SK-N-SH treated with all-trans-retinoic acid at 6 μM for 48 hours (cell line): Measurements from ENCODE around the gene C4orf36.

ENCODE experiments used
- ATAC-seq: fragments of 200-7000 bp; cut with Tn5 transposase; 3 replicates; pipeline ENCODE4 v1.9.1; 2020; ENCODE audit warnings: mild to moderate bottlenecking, moderate library complexity
- ARNTL ChIP-seq: fragments of 450-650 bp; formaldehyde crosslinking; IDR thresholded peaks from 2 replicates; pipeline ENCODE4 v1.5.0; 2020; ENCODE audit warnings: low read depth, mild to moderate bottlenecking, moderate library complexity, borderline replicate concordance
- BACH2 ChIP-seq: fragments of 250-450 bp; sonication (Bioruptor Pico); IDR thresholded peaks from 2 replicates; pipeline ENCODE4 v1.9.0; 2021; ENCODE audit warnings: mild to moderate bottlenecking, borderline replicate concordance
- CSDC2 ChIP-seq: fragments of 250-450 bp; sonication (Bioruptor Pico); IDR thresholded peaks from 2 replicates; pipeline ENCODE4 v1.5.0; 2020; ENCODE audit warnings: mild to moderate bottlenecking, moderate library complexity
- ESRRG ChIP-seq: fragments of 250-450 bp; sonication (Bioruptor Pico); IDR thresholded peaks from 2 replicates; pipeline ENCODE4 v1.6.1; 2021; ENCODE audit warnings: mild to moderate bottlenecking
- GLIS3 ChIP-seq: fragments of 250-450 bp; sonication (Bioruptor Pico); IDR thresholded peaks from 2 replicates; pipeline ENCODE4 v1.5.0; 2020; ENCODE audit warnings: mild to moderate bottlenecking, moderate library complexity
- ISL1 ChIP-seq: fragments of 250-450 bp; sonication (Bioruptor Pico); IDR thresholded peaks from 2 replicates; pipeline ENCODE4 v2.1.2; 2022; ENCODE audit warnings: mild to moderate bottlenecking, moderate library complexity
- POU6F1 ChIP-seq: fragments of 250-450 bp; sonication (Bioruptor Pico); IDR thresholded peaks from 2 replicates; pipeline ENCODE4 v1.8.0; 2021; ENCODE audit warnings: low read depth, mild to moderate bottlenecking, moderate library complexity, borderline replicate concordance
- PPARA ChIP-seq: fragments of 250-450 bp; sonication (Bioruptor Pico); IDR thresholded peaks from 2 replicates; pipeline ENCODE4 v1.5.0; 2020; ENCODE audit warnings: mild to moderate bottlenecking, borderline replicate concordance
- RARB ChIP-seq: fragments of 250-450 bp; sonication (Bioruptor Pico); IDR thresholded peaks from 2 replicates; pipeline ENCODE4 v1.8.0; 2021; ENCODE audit warnings: mild to moderate bottlenecking, moderate library complexity
- SNAI2 ChIP-seq: fragments of 250-450 bp; sonication (Bioruptor Pico); IDR thresholded peaks from 2 replicates; pipeline ENCODE4 v1.5.0; 2020; ENCODE audit warnings: mild to moderate bottlenecking, moderate library complexity
- TCF4 ChIP-seq: fragments of 250-450 bp; sonication (Bioruptor Pico); IDR thresholded peaks from 2 replicates; pipeline ENCODE4 v1.8.0; 2021; ENCODE audit warnings: mild to moderate bottlenecking, moderate library complexity, borderline replicate concordance
- TOX ChIP-seq: fragments of 250-450 bp; sonication (Bioruptor Pico); IDR thresholded peaks from 2 replicates; pipeline ENCODE4 v1.8.0; 2021; ENCODE audit warnings: mild to moderate bottlenecking, moderate library complexity, borderline replicate concordance
- TSHZ2 ChIP-seq: fragments of 250-450 bp; sonication (Bioruptor Pico); IDR thresholded peaks from 2 replicates; pipeline ENCODE4 v1.5.0; 2020; ENCODE audit warnings: mild to moderate bottlenecking, moderate library complexity
- ZFP3 ChIP-seq: fragments of 250-450 bp; sonication (Bioruptor Pico); IDR thresholded peaks from 2 replicates; pipeline ENCODE4 v1.5.0; 2020; ENCODE audit warnings: mild to moderate bottlenecking, moderate library complexity
- ZFP30 ChIP-seq: fragments of 450-650 bp; formaldehyde crosslinking; IDR thresholded peaks from 2 replicates; pipeline ENCODE4 v1.5.0; 2022; ENCODE audit warnings: mild to moderate bottlenecking, moderate library complexity
- ZNF565 ChIP-seq: fragments of 450-650 bp; formaldehyde crosslinking; conservative IDR thresholded peaks from 2 replicates; pipeline ENCODE4 v1.5.0; 2020; ENCODE audit warnings: low read depth, mild to moderate bottlenecking, moderate library complexity
- ZNF70 ChIP-seq: fragments of 450-650 bp; formaldehyde crosslinking; IDR thresholded peaks from 2 replicates; pipeline ENCODE4 v1.5.0; 2020; ENCODE audit warnings: mild to moderate bottlenecking, moderate library complexity
- ZNF8 ChIP-seq: fragments of 450-650 bp; formaldehyde crosslinking; IDR thresholded peaks from 2 replicates; pipeline ENCODE4 v1.5.0; 2020; ENCODE audit warnings: mild to moderate bottlenecking, moderate library complexity
- TF ChIP-seq, protein P1 (sequence below): fragments of 250-450 bp; sonication (Bioruptor Pico); IDR thresholded peaks from 2 replicates; pipeline ENCODE4 v1.5.1; 2021; ENCODE audit warnings: mild to moderate bottlenecking, moderate library complexity

The C4orf36 gene

DNA sequence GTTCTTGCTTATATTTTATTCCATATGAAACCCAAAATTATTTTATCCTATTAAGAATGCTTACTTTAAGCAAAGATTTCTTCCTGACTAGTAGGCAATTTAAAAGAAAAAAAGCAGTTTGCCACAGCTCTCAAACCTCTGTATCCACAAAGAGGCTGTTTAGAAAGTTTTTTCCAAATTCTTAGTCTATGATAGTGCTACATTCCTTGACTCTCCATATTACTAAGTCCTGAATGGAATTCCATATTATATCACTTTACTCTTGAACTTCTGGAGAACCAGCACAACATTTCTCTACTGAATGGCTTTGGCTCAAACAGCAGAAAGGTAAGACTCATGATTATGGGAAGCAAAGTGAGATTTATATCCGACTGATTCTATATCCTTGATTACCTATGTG, 51.4 kb downstream of the C4orf36 start:
- TF ChIP-seq ZNF8 (CRISPR knock-in tag) (no peak), ARNTL (CRISPR knock-in tag) (no peak), CSDC2 (CRISPR knock-in tag) (no peak), POU6F1 (CRISPR knock-in tag) (no peak), BACH2 (no peak), SNAI2 (no peak), PPARA (no peak), ZFP3 (no peak), TOX (no peak), RARB (CRISPR knock-in tag) (no peak), ISL1 (CRISPR knock-in tag) (no peak), ZNF565 (CRISPR knock-in tag) (no peak), TCF4 (CRISPR knock-in tag) (no peak), ZNF70 (no peak)
- TF ChIP-seq, protein P1, sequence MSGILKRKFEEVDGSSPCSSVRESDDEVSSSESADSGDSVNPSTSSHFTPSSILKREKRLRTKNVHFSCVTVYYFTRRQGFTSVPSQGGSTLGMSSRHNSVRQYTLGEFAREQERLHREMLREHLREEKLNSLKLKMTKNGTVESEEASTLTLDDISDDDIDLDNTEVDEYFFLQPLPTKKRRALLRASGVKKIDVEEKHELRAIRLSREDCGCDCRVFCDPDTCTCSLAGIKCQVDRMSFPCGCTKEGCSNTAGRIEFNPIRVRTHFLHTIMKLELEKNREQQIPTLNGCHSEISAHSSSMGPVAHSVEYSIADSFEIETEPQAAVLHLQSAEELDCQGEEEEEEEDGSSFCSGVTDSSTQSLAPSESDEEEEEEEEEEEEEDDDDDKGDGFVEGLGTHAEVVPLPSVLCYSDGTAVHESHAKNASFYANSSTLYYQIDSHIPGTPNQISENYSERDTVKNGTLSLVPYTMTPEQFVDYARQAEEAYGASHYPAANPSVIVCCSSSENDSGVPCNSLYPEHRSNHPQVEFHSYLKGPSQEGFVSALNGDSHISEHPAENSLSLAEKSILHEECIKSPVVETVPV, result no peak
- ATAC-seq, result no peak

- TF ChIP-seq RARB (CRISPR knock-in tag) (no peak), TSHZ2 (CRISPR knock-in tag) (no peak), CSDC2 (CRISPR knock-in tag) (no peak), GLIS3 (CRISPR knock-in tag) (no peak), PPARA (no peak), POU6F1 (CRISPR knock-in tag) (no peak), BACH2 (no peak)
- TF ChIP-seq, protein P1, result no peak
- ATAC-seq, result no peak
Measured at GRCh38 chr4:86837691-86838503, 54.3 kb downstream of the C4orf36 start.

- ATAC-seq, result no peak
- TF ChIP-seq ZNF8 (CRISPR knock-in tag), result no peak
- no peak for TF ChIP-seq TCF4 (CRISPR knock-in tag)
- no peak for TF ChIP-seq PPARA
Measured at GRCh38 chr4:86835677-86836076, 56.5 kb downstream of the C4orf36 start.

GRCh38 chr4:86834901-86835300, 57.3 kb downstream of the C4orf36 start:
- TF ChIP-seq ESRRG (CRISPR knock-in tag) (no peak), ISL1 (CRISPR knock-in tag) (no peak), RARB (CRISPR knock-in tag) (no peak), TCF4 (CRISPR knock-in tag) (no peak), ZFP30 (no peak)
- TF ChIP-seq, protein P1, result no peak
- TF ChIP-seq, all 23 proteins: peak for 0
- no peak for ATAC-seq
